GM18511 (cell line): ENCODE measurements around the gene GPR37L1.
A peak's percentile ranks its signal among the peaks of the same experiment; 100 is the strongest.
"Not testable (repeated sequence)": the region's sequence is repeated elsewhere in the genome, so short reads cannot be mapped to it uniquely, and the experiment has no call there.

ENCODE experiments used
- ATAC-seq: cut with Tn5 transposase; IDR thresholded peaks from one replicate; pipeline ENCODE4 v1.9.1; 2021; ENCODE audit warnings: mild to moderate bottlenecking, moderate library complexity; ENCODE audit not compliant: unreplicated experiment

The GPR37L1 gene

DNA sequence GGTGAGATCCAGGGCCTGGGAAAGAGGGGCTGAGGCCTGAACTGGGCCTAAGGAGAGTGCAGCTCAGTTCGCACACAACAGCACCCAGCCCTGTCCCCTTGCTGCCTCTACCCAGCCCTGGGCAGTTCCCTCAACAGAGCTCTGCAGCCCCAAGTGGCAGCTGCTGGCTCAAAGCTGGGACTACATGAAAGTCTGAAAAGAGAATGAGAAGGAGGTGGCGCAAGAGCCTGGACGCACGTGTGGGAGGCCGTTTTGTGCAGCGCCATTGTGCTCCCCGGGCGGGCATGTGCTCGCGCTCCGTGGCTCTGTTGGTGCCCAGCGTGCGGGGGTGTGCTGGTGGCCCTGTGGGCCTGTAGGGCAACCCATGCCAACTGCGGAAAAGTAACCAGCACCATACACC lies 10.3 kb downstream of the GPR37L1 start:
- no peak for ATAC-seq

DNA sequence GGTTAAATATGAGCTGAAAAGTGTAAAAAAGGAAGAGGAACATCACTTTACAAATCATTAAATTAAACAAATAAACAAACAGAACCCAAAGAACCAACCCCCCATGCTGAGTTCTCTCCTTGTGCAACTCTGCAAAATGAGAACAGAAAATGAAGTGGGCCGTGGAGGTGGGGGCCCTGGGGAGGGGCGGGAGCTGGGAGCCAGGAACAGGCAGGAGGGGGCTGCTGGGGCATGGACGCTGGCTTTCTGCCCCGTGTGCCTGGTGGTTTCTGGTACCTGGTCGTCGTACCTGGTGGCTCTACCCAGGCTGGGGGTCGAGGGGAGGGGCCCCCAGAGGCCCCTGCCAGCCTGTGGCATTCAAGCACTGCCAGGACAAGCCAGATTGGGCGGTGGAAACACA lies 10.8 kb downstream of the GPR37L1 start:
- ATAC-seq, result no peak

DNA sequence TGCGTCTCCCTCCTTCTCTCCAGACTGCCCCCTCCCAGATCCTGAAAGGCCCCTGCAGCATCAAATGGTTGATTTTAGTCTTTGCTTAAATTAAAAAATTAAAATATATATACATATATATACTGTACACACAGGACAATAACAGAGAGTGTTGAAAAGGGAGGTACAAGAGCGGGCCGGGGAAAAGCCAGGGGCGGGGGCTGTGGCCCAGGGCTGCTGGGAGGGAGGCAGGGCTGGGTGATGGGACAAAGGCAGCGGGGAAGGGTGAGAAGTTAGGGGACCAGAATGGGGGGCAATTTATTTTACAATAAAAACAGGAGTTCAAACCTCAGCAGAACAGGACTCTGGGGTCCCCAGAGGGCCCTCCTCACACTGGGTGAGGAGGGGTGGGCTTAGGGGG lies 11.3 kb downstream of the GPR37L1 start:
- ATAC-seq, result no peak

DNA sequence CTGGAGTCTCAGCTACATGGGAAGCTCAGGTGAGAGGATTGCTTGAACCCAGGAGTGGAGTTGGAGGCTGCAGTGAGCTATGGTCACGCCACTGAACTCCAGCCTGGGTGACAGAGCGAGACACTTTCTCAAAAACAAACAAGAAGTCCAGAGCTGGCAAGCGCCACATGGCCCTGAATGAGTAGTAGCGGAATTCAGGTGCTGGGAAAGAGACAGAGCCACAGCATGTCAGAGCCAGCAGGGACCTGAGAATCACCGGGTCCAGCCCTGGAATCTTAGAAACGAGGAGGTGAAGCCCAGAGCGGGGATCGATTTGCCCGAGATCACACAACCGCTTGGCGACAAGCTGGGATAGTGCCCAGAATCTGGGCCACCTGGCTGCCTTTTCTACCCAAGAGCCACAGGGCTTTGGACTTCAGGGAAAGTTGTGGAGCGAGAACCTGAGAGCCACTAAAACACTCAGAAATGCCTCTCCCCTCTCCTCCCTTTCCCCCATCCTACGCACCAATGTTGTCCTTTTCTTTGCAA lies 12.0 kb downstream of the GPR37L1 start:
- no peak for ATAC-seq

DNA sequence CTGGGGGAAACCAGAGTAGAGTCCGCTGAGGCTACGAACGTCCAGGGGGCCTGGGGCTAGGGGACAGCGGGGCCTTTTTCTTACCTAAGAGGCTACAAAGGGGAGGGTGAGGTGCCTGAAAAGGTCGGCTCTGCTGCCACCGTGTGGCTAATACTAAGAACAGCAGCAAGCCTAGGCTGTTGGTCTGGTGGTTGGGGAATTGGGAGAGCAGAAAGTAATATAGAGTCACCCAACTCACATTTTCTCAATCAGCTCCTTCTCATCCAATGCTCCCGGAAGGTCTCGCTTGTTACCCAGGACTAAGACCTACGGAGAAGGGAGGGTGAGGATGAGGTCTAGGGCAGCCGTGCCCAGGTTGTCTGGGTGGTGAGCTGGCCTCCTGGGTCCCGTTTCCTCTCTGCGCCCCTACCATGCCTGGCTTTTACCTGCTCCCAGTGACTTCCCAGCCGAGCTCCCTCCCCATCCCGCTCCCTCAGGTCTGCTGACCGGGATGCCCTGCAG lies 12.6 kb downstream of the GPR37L1 start:
- peak; percentile 60 for ATAC-seq

DNA sequence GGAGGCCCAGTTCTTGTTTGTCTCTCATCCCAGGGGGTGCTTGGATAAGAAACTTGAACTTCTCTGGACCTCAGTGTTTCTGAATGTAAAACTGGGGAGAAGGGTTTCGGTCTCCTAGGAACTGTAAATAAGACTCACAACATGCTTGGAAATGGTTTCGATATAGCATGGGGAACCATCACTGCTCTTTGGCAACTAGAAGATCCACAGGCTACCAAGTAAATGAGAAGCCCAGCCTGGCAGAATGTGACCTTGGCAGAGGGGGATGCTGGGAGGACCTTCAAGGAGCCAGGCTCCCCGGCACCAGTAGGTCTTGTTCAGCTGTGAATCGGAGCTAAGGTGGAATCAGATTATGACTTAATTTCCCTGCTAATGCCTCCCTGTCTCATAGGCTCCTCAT lies 18.1 kb downstream of the GPR37L1 start:
- ATAC-seq, result no peak

DNA sequence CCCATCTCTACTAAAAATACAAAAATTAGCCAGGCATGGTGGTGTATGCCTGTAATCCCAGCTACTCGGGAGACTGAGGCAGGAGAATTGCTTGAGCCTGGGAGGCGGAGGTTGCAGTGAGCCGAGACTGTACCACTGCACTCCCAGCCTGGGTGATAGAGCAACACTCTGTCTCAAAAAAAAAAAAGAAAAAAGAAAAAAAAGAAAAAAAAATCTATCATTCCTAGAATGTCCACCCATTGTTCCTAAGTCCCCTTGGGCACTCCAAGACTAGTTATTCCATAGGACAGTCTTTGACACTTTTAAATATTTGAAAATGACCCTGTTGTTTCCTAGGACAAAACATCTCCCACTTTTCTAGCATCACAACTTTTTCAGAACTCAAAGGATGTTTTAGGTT lies 18.8 kb downstream of the GPR37L1 start:
- ATAC-seq, result not testable (repeated sequence)

DNA sequence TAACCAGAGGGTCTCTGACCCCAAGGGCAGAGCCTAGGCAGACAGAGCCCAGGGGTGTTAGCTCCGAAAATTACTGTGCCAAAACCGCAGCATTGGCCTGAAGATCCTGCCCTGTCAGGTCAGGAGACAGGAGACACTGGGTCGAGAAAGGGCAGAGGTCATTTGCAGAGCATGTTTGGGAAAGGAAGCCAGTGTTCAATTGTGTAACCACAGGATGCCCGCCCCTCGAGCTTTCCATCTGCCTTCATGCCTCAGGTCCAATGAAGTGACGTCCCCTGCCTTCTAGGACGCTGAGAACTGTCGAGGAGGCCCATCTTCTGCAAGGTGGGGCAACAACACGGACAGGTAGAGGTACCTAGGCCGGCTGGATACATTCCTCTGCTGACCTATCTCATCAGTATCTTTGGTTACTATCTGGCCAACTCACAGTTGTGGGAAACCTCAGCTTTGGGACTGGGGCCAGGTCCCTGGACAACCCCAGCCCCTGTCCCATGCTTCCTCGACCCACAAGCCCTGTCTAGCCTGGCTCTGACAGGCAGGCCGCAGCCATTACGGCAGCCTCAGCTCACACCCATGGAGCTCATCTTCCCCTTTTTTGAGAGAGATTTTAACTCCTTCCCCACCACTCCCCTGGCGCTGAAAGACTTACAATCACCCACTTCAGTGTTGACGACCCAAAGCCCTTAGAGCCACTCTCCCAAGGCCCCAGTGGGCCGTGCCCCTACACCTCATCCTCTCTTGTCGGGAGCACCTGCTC lies 20.5 kb downstream of the GPR37L1 start:
- ATAC-seq, result peak; percentile 29

DNA sequence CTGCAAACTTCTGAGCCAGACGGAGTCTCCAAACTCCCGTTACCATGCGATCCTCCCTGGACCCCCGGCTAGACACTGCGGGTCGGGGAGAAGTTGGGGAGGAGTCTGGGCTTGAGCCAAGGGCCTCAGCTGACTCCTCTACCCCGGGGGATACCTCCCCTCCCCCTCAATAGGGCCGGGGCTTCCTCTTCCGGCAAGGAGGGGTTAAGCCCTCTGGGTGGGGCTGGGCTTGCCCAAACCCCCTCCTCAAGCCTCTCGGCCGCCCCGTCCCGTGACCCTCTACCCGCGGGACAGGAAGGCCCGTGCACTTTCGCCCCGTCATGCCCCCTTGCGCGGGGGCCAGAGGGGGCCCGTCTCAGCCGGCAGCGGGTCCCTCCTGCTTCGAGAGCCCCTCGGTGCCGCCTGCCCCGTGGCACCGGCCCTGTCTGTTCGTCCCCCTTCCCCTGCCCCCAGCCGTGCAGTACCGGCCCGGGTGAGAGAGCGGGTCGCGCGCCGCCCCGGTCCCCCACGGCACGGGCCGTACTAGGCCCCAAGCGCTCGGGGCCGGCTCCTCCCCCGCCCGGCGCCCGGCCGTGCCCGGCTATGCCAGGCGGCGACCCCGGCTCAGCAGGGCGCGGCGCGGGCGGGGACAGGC lies 21.2 kb downstream of the GPR37L1 start:
- ATAC-seq, result peak; percentile 51

DNA sequence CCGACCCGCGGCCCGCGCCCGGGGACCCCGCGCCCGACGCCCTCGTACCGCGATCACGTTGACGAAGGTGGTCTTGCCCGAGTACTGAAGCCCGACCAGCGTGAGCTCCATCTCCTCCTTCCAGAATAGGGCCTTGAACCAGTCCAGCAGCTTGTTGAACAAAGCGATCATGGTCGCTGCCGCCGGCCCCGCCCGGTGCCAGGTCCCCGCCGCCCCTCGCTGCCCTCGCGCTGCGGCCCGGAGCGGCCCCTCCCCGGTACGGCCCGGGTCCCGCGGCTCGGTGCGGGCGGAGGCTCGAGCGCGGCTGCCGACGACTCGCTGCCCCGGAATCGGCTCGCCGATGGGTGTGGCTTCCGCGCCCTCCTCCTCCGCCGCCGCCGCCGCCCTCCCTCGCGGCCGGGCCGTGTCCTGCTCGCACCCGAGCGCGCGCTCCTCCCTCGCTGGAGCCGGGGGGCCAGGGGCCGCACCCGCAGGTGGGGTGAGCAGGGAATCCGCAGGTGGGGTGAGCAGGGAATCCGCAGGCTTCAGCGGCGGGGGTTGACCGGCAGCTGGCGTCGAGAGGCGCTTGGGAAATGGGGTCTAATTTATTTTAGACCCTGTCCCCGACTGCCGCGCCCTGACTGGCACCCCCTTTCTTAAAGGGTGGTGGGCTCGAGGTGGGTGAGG lies 21.8 kb downstream of the GPR37L1 start, which contains the start of gene ARL8A:
Gene ARL8A, minus strand, starts transcription at position 336 of the 666 bp plus-strand sequence. Its CDS starts 165 bp downstream, at position 171.
- ATAC-seq, result peak; percentile 70

DNA sequence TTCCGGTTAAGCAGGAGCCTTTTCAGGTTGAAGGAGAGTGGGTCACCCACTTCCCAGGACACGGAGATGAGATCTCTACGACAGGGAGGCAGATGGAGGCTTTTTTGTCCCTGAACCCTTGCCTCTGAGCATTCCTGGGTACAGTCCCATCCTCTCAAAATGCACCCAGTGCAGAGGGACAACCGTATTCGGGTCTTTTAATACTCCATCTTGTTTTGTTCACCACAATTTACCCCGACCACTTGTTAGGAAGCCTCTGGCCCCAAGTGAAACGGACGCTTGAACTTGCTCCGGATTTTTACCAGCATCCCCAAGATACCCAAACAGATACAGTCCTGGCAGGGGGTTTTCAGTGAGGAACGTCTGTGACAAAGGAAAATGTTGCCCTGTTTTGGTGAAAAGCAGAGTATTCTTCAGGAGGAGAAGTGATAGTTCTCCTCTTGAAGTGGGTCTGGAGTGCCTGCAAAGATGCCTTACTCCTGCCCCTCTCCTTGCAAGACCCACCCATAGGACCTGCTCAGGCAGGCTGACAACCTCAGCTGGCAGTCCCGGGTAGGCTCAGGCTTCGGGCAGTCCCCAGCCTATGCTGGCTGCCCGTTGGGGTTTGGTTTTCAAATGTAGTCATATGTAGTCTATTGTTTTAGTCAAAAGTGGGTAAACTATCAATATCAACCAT lies 22.5 kb downstream of the GPR37L1 start:
- ATAC-seq, result no peak

DNA sequence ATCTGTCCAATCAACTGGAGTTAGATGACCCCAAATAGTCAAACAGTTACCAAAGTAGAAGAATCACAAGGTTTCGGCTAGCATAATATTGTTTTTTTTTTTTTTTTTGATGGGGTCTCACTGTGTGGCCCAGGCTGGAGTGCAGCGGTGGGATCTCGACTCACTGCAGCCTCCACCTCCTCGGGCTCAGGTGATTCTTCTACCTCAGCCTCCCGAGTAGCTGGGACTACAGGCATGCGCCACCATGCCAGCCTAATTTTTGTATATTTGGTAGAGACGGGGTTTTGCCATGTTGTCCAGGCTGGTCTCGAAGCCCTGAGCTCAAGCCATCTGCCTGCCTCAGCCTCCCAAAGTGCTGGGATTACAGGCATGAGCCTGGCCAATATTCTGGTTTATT lies 23.0 kb downstream of the GPR37L1 start:
- not testable (repeated sequence) for ATAC-seq

DNA sequence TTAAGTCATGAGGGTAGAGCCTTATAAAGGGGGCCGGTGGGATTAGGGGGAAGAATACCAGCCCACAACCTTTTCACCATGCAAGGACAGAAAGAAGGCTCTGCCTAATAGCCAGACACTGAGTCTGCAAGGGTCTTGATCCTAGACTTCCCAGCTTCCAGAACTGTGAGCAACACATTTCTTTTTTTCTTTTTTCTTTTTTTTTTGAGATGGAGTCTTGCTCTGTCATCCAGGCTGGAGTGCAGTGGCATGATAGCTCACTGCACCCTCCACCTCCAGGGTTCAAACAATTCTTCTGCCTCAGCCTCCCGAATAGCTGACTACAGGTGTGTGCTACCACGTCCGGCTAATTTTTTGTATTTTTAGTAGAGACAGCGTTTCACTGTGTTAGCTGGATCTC lies 23.6 kb downstream of the GPR37L1 start:
- no peak for ATAC-seq

DNA sequence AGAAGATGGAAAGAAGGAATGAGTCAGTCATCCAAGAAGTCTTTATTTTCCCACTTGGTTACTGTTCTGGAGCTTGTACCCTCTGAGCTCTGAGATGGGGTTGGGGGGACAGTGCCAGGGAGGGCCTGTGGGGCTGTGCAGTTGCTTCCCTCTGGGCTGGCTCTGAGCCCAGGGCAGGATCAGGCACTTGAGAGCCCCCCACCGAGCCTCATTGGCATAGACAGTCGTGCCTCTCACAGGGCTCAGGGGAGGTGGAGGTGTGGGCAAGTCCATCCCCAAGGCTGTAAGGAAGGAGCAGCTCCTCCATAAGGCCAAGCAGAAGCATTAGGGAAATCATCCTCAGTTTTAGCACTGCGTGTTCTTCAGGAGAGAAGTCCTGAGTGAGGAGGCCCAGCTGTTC lies 24.3 kb downstream of the GPR37L1 start:
- no peak for ATAC-seq

DNA sequence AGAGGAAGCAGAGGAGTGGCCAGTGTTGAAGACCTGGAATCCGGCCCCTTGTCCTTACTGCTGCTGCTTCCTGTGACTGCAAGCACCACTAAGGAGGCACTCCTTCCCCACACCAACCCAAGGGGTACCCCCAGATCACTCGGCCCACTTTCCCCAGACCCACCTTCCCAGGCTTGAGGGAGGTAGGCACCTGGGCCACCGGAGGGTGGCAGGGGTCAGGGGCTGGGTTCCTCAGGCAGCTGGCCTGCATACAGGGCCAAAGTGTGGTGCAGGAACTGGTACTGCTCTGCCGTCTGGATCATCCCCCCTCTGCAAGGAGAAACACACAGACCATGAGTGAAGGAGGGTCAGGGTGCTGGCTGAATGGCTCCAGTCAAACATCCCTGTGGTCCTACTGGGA lies 25.7 kb downstream of the GPR37L1 start:
- no peak for ATAC-seq

DNA sequence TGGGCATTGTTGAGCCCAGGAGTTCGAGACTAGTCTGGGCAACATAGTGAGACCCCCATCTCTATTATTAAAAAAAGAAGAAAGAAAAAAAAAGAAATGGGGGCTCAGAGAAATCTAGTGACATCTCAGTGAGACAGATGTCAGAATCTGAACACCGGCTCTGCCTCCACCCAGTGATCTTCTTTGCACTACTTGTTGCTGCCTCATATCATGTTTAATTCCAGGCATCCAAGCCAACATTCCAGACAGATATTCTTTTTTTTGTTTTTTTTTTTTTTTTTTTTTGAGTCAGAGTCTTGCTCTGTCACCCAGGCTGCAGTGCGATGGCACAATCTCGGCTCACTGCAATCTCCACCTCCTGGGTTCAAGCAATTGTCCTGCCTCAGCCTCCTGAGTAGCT lies 26.8 kb downstream of the GPR37L1 start:
- ATAC-seq, result no peak

DNA sequence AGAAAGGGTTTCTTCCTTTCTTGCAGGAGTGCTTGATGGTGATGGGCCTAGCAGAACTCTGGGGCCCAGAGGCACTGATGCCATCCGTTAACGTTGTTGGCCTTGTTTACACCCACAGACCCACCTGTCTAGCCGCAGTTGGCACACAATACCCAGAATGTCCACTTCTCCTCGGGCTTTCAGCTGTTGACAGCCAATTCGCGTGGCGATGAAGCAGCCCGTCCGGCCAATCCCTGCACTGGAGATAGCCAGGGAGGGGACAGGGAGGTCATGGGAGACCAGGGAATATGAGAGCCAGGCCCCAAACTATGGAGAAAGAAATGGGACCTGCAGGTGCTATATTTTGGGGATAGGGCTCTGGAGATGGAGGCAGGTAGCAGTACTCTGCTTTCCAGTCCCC lies 27.5 kb downstream of the GPR37L1 start:
- ATAC-seq, result no peak

DNA sequence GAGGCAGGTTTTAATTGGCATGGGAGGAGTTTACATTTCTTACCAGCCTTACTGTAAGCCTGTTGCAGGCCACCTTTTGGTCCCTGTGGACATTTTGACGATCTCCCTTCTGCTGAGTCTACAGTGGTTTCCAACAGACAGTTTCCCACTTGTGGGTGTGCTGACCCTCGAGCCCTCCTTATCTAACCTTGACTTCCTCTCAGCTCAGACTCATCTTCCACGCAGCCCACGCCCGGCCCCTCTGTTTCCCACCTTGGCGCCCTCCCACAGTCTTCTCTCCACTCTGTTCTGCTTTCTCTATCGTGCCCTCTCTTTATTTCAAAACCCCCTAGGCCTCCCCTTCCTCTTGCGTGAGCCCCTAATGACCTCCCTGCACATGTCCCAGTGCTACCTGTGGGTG lies 27.9 kb downstream of the GPR37L1 start:
- no peak for ATAC-seq

DNA sequence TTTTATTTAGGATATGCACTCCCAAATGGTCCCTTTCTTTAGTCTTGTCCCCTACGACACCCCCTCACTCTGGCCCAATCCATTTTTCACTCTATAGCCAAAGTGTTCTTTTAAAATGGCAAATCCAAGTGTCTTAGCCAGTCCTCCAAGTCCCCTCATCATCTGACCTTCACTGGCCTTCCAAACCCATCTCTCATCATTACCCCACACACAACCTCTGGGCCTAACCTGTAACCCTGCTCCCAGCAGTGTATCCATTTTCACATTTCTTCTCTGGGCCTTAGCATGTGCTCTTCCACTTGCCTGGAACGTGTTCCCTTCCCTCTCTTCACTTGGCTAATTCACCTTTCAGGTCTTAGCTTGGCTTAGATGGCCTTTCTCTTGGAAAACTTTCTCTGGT lies 28.3 kb downstream of the GPR37L1 start:
- ATAC-seq, result no peak

DNA sequence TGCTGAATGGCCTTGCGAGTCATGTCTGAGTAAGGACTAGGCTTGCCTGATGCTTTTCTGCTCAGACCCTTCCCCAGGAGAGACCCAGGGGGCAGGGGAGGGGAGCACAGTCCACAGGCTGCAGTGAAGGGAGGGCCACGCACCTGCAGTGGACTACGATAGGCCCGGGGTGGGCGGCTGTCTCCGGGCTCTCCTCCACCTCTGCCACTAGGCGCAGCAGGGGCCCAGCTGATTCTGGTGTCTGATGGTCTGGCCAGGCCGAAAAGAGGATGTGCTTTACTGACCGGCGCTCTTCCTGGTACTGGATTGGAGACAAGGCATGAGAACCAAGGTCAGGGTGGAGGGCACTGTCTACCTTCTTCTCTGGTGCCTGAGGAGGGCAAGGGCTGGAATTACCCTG lies 29.7 kb downstream of the GPR37L1 start:
- ATAC-seq, result no peak

DNA sequence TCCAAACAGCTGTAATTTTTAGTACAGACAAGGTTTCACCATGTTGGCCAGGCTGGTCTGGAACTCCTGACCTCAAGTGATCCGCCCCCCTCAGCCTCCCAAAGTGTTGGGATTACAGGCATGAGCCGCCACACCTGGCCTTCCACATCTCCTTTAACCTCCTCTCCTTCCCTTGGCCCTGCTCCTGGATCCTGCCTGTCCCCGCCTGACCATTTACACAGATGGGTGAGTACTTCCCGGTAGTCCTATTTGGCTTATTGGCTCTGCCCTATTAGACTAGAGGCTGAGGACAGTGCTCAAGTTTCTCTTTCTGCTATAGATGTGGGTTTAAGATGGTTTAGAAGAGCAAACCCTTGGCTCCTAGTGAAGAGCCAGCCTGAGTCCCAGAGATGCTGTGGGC lies 30.6 kb downstream of the GPR37L1 start:
- no peak for ATAC-seq
